ENCODE results near the gene CEP41.
A peak's percentile ranks its signal among the peaks of the same experiment; 100 is the strongest.

Gene CEP41, protein sequence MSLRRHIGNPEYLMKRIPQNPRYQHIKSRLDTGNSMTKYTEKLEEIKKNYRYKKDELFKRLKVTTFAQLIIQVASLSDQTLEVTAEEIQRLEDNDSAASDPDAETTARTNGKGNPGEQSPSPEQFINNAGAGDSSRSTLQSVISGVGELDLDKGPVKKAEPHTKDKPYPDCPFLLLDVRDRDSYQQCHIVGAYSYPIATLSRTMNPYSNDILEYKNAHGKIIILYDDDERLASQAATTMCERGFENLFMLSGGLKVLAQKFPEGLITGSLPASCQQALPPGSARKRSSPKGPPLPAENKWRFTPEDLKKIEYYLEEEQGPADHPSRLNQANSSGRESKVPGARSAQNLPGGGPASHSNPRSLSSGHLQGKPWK

DNA sequence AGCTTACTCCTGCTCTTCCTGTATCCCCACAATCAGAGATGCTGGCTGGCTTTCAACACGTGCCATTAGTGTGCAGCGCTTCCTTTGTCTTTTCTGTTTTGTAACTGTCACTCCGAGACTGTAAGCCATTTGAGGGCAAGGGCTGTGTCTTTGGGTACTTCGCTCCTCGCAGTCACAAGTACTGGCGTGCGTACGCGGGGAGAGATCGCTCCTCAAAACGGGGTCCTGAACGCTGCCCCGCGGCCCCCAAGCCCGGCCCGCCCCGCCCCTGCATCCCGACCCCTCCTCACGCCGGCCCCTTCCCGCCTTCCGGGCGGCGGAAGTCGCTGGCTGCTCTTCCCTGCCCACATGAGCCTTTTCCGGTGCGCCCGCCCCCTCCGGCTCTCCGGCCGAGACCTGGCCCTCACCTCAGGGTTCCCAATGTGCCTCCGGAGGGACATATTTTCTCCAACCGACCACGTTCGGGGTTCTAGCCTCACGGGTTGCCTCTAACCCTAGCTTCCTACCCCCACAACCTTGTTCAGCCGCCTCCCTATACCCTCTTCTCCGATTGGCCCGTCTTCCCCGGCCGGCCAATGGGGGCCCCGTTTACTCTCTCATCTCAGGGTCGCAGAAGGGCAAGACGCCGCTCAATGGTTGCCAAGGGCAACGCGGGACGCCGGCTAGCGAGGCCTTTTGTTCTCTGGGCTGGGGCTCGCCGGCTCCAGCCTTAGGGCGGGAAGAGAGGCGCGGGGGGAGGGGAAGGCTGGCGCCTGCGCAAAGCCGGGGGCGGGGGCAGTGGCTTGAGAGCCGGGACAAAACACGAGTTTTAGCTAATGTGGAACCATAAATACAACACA, at the start of gene CEP41:
CEP41 (minus strand) TSS at position 490 of the 839 bp plus-strand sequence; CDS start at position 440, 50 bp downstream.
- DNase-seq (ENCODE audit: low read depth): peak; percentile 85

DNA sequence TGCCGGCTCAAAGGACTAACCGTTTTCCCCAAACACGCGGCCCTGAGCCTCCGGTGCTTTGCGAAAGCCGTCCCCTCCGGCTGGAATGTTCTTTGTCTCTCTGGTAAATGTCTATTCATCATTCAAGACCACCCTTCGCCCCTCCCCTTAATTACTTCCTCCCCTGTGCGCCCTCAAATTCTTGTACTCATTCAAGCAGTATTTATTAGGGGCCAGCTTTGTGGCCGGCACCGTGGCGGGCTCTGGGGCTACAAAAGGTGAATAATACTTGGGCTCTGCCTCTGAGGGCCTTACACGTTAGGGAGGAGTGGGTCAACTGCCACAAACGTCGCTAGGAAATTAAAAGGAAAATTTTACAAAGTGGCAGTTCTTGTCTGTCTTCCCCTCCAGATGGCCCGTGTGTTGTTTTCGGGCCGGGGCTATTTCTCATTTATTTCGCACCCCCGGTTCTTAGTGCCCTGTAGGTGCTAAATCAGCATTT, 49.5 kb upstream of the CEP41 start:
- no peak for DNase-seq (ENCODE audit: low read depth)

DNA sequence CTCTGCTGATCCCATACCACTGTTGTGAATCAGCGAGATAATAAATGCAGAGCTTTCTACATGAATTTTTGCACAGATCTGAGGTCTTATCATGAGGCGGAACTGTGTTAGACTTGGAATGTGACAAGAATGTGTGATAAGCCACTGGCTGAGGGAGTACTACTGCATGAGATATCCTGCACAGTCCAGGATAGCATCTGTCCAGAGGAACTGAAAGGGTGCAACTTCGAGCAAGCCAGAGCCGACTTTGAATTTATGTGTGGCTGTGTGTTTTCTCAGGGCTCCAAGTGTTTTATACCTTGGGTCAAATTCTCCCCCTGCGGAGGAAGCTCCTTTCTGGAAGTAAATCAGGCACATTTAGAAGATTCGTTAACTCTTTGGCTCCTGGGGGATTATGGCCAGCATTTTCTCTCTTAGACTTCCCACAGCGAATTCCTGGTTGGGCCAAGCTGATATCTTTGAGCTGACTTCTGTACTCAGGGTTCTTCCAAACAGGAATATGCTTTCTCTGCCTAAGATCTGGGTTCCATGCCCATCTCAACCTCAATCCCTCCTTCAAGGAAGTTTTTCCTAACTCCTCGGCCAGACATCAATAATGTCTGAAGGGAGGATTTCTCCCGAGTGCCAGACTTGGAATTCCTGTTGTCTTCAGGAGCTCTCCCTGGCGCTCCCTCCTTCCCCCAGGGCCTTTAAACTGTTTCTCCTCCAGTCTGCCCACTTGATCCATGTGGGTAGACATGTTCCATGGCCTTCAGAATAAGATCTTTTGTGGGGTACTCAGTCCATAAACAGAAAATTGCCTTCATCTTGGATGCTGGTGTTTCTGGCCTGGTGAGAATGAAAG, 48.5 kb upstream of the CEP41 start:
- DNase-seq (ENCODE audit: low read depth): no peak

DNA sequence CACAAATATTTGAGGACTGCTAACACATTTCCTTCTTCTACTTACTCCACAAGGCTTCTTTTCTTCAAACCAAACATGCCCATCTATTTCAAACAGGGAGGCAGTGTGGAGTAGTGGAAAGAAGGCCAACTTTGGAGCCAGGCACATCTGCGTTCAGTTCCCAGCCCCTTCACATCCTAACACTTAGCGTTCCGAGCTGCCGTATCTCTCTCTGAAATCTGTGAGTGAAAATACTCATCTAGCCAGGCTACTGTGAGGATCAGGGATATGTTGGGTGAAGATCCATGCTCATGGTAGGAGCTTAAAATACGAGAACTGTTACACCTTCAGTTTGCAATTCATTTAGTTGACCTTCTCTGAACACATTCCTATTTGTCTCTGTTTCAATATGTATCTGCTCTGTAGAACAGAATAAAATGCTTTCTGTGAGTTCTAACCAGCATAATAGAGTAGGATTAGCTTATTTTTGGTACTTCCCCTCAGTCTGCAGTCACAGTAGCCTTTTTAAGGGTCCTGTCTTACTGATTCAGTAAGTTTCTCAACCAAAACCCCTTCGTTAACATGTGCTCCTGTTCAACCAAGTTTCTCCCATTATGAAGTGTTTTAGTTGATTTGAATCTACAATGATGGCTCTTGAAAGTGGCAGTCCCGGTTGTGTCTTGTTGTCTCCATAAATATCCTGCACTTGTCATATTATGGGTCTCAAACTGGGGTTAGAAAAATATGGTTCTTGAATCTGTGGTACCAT, 47.8 kb upstream of the CEP41 start:
- DNase-seq (ENCODE audit: low read depth): no peak

DNA sequence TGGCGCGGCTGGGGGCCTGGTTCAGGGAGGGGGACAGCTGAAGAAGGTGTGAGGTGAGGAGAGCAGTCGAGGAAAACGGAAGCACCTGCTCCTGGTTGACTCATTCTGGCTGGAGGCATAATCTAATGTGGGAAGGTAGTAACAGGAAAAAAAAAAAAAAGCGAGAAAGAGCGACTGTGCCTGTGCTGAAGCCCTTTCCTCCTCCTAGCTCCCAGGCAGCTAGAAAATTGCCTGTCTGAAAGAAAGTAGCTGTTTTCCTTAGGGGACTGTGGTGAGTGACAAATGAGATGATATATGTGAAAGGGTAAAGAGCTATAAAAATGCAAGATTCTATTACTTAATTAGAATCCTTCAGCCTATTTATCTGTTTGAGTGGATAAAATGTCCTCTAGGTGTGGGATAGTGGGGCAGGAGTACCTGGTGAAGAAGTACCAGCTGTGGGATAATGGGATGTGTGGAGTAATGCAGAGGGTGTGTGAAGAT, 46.2 kb upstream of the CEP41 start:
- DNase-seq (ENCODE audit: low read depth): no peak

DNA sequence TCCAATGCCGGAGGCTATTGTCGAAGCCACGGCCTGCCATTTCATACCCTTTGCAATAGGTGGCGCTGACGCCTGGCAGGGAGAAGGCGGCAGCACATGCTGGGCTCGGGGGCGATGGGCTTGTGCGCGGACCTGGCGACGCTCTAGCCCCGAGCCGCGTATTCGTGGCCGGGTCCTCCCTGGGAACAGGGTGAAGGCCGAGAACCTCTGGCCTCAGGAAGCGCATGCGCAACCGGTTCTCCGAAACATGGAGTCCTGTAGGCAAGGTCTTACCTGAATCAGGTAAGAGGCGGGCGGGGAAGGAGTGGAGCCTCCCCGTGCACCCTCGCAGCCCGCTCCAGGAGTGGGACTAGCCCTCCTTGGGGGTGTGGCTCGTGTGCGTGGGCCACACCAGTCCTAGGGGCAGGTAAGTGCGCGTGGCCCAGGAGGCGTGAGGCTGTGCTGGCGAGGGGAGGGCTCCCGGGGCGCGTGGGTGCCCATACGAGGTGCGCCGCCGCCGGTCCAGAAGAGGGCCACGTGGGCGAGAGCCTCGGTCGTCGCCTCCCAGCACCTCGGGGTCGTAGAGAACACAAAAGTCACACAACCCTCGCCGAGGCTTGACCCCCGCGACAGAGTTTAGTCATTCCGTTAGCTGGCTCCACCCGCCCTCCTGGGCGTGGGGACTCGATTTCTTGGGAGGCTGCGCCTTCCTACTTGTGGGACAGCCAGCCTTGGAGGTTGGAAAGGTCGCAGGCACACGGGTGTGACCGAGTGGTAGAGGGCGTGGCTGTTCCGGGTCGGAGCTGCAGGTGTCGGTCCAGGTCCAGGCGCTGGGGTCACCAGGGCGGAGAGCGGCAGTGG, 45.5 kb upstream of the CEP41 start:
- peak; percentile 40 for DNase-seq (ENCODE audit: low read depth)

DNA sequence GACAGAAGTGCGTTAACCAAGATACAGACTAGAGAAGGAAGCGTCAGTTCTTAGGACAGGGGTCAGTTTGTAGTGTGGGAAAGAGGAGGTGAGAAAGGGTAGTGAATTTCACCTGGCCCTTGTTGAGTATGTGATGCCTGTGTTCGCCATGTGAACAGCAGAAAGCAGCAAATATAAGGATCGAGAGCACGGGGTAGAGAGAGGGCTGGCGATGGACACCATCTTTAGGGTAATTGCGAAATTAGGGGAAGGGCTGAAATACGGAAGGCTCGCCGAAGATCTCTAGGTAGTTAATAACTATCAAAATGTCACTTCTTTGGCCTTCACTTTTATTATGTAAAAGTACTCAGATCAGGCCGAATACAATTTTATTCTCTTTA, 44.9 kb upstream of the CEP41 start:
- DNase-seq (ENCODE audit: low read depth): no peak

DNA sequence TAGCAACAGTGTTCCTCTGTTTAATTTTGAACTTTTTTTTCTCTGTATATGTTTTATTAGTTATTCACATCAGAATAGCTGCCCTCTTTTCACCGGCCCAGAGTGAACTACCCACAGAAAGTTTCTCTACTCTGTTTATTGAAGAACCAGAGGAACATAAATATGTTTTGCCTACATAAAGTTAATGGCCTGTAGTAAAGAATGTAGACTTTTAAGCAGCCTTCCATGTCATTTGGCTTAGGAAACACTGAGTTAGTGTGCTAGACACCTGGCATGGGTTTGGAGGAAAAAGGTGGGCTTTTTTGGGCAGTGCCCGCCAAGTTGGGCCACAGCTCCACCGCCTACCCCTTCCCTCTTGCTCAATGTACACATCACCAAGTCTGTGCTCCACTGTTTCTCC, 42.2 kb upstream of the CEP41 start:
- DNase-seq (ENCODE audit: low read depth): no peak

DNA sequence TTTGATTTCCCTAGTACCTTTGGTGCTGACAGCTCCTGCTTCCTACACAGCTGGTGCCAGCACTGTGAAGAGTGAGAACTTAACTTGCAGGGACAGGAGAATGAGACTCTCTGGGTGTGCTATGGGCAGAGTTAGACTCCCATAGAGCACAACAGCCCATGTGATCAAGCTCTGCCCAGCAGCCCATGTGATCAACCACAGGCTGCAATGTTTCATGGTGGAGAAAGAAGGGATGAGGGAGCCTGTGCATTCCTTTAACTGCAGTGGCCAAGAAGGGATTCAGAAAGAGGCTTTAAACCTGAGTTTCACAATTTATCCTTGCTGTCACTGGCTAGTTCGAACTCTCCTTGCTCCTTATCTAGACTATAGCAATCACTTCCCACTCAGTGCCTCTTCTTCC, 41.1 kb upstream of the CEP41 start:
- no peak for DNase-seq (ENCODE audit: low read depth)

DNA sequence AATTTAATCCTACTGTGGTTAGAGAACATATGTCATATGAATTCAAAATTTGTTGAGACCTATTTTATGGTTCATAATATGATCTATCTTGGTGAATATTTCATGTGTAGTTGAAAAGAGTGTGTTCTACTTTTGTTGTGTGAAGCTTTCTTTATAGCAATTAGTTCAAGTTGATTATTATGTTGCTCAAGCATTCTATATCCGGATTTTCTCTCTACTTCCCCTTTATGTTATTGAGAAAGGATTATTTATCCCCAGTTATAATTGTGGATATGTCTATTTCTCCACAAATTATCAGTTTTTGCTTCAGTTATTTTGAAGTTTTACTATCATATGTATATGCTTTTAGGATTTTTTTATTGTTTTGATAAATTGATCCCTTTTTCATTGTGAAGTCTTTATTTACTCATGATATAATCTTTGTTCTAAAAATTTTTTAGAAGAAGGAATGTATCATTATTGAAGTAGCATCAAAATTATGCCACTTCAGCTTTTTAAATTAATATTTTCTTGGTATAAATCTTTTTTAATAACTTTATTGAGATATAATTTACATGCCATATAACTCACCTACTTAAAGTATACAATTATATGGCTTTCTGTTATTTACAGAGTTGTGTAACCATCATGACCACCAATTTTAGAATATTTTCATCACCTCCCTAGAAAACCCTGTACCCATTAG, 39.0 kb upstream of the CEP41 start:
- no peak for DNase-seq (ENCODE audit: low read depth)

DNA sequence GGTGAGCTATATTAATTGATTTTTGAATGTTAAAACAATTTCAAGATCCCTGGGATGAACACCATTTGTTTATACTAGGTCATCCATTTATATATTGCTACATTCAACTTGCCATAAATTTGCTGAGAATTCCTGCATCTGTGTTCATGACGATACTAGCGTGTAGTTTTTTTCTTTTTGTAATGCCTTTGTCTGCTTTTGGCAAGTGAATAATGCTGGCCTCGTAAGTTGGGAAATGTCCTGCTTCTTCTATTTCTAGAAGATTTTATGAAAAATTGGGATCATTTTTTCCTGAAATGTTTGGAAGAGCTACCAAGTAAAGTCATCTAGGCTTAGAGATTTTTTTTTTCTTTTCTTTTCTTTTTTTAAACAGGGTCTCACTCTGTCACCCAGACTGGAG, 38.2 kb upstream of the CEP41 start:
- DNase-seq (ENCODE audit: low read depth): no peak

DNA sequence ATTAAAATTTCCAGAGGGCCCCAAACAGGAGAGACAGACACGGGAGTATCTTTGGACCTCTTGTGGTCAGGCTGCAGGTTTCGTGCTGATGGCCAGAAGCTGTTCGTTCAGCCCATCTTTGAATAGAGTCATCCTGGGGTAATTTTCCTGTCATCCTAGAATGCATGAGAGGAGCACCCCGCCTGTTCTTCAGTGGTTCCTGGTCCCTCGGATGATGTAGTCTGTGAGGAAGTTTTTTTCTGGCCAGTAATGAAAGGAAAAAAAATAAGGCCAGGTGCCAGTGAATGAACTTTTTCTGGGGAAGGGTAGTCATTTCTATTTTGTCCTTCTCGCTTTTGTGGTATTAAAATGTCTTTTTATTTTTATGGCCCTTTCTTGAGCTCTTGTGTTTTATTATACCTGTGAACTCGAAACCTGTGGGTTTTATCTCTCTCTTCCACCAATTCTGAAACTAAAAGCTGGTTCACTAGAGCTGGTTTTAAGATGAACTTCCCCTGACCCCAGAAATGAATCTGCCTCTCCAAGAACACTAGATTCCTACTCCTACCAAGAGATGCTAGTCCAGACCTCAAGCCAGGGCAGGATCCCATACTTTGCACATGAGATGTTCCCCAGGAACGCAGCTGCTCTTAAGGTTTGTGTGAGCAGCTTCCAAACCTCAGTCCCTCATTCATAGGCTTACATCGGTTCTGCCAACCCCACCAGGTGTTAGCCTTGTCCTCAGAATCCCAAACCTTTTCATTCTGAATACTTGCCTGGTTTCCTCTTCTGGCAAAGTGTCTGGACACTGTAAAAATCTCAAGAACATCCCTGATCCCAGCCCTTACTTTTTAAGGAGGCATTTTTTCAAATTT, 35.7 kb upstream of the CEP41 start:
- no peak for DNase-seq (ENCODE audit: low read depth)

DNA sequence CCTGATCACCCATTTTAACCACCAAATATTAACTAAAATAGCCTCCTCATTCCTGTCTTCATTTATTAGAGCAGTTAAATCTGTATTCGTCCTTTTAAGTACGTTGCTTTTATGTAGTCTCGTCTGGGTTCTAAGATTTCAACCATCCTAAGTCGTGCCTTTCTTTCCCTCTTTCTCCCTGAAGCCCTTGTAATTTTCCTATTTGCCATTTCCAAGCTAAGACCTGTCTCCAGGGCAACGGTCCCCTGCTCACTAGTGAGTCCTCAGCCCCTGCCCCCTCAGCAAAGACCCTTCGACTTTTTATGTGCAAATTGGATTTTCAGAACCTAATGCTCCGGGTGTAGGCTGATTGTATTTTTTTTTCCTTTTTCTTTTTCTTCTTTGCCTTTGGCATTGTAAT, 35.0 kb upstream of the CEP41 start:
- DNase-seq (ENCODE audit: low read depth): no peak

DNA sequence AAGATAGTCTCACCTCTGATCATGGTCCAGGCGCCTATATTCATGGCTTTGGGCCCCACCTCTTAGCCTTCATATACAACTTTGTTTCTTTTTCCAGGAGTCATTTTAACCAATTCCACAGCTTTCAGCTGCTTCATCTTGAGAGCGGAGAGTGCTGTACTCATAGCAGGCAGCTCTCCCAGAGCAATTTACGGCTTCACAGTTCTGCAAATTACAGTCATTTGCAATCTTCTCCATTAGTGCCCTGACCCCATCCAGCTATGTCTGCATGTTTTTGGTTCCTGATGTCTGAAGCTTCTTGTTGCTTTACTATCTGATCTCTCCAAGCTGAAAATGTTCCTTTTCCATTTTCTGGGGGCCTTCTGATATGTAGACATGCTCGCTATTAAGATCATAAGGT, 33.1 kb upstream of the CEP41 start:
- no peak for DNase-seq (ENCODE audit: low read depth)

DNA sequence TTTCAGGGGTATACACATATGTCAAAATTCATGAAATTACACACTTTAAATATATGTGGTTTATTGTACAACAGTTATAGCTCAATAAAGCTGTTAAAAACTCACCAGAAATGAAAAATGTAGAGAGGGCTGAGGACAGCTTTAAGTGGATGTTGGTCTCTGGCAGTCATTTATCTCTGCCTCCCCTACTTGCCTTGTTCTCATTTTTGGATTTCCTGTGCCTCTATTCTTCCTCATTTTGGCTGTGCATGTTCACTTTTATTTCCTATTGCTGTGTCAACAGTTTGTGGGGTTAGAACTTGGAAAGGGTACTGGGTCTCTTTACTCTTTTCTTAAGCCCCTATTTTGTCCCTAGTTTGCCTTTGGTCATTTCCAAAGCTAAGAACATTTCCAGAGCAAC, 32.5 kb upstream of the CEP41 start:
- DNase-seq (ENCODE audit: low read depth): no peak

DNA sequence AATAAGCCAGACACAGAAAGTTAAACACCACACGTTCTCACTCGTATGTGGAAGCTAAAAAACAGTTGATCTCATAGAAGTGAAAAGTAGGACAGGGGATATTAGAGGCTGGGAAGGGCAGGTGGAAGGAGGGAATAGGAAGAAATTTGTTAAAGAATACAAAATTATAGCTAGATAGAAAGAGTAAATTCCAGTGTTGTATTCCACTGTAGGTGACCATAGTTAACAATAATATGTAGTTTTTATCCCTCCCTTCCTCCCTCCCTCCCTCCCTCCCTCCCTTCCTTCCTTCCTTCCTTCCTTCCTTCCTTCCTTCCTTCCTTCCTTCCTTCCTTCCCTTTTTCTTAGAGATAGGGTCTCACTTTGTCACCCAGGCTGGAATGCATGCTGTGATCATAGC, 31.2 kb upstream of the CEP41 start:
- DNase-seq (ENCODE audit: low read depth): no peak

DNA sequence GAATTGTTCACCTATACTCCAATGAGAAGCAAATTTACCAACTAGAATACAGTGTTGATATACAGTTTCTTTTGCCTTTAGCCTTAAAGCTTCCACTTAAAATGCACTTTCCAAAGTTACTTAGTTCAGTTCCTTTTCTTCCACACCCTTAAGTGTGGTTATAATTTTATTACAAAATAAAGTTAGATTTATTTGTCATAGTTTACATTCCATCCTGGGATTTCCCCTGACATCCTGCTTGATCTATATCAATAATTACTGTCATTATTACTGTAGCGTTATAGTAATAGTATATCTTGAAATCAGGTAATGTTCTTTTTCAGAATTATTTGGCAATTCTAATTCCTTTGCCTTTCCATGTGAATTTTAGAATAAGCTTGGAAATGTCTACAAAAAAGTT, 27.8 kb upstream of the CEP41 start:
- DNase-seq (ENCODE audit: low read depth): no peak

DNA sequence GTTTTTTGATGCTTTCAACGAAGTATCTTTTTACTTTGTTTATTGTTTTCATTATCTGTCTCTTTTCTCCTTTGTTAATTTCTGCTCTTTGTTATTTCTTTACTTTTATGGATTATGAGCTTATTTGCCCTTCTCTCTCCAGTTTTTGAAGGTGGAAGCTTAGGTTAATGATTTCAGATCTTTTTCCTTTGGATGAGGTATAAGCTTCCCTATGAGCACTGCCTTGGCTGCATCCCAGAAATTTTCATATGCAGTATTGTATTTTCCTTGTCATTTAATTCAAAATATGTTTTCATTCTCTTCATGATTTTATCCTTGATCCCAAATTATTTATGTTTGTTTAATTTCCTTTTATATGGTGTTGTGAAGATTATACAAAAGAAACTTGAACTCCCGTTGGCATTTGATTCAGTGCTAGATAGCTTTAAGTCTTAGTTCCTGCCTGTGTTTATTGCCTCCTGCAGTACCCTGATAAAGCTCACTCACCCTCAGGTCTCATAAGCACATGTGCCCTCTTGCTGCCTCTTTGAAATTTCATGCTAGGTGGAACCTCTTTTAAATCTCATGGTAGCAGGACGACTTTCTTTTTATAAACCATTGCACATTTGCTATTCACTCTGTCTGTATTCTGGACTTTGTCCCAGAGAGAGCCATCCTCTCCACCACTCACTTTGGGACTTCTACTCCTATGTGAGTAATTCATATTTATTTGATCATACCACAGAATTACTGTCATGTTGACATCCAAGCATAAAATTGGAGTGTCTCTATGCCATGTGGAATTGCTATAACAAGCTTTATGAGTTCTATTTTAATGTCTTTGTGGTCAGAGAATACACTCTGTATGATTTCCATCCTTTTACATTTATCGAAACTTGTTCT, 23.0 kb upstream of the CEP41 start:
- no peak for DNase-seq (ENCODE audit: low read depth)

Measured in activated T-helper 9 cell treated with anti-CD3 and anti-CD28 coated beads, Interleukin-2, amount 50 U/mL, for 16 hours (primary cell).